ENCODE results near the gene SP4. TPM values are rescaled to one million over a fixed set of nuclear protein-coding genes. Genes with fewer than 3 reads are reported as not detected.
A peak's percentile ranks its signal among the peaks of the same experiment; 100 is the strongest.

SP4 gene
- total RNA-seq, 4 donors from 2014 or later, result 8.0 to 44.9 (median 14.0) TPM

GRCh38 chr7:21426286-21427181 lies 1.3 kb upstream of the SP4 start:
- Histone ChIP-seq H3K4me1 (peaks cover 29 to 40% (median 39%) of the 10 kb centered on the region in 4 donors), H3K36me3 (peaks cover 0 to 8% (median 0%) of the 10 kb centered on the region in 4 donors), H3K9me3 (no peaks in the 10 kb centered on the region), H3K27me3 (no peaks in the 10 kb centered on the region), H3K27ac (replicated peaks in 1 of 4) (peak overlapping the region; percentile 73 to 100 (median 99)), H3K4me3 (peak overlapping the region; percentile 81 to 88 (median 85))
- intact Hi-C loops (cut with DNase I), result no loop called here
- 5% methylated on average over 28 of the region's 35 CpGs for whole genome bisulfite sequencing
- DNase-seq (ENCODE audit: extremely low spot score), result no peak
- no peak for TF ChIP-seq POLR2AphosphoS5 (IDR thresholded peaks at IDR 0.05)
- TF ChIP-seq CTCF (IDR thresholded peaks at IDR 0.05), result no peak
- no peak for TF ChIP-seq POLR2A (IDR thresholded peaks at IDR 0.05; ENCODE audit: low read depth)
- no peak for TF ChIP-seq EP300 (IDR thresholded peaks at IDR 0.05)

GRCh38 chr7:21427182-21427870 lies 557 bp upstream of the SP4 start:
- H3K9me3 ChIP-seq, result no peaks in the 10 kb centered on the region
- peaks cover 0 to 8% (median 0%) of the 10 kb centered on the region in 4 donors for H3K36me3 ChIP-seq
- peak; percentile 99 for DNase-seq (ENCODE audit: extremely low spot score)
- WGBS, result under 1% methylated on average over 40 of the region's 57 CpGs
- peak overlapping the region; percentile 81 to 88 (median 85) for H3K4me3 ChIP-seq
- peaks cover 37 to 48% (median 46%) of the 10 kb centered on the region in 4 donors for H3K4me1 ChIP-seq
- H3K27me3 ChIP-seq, result no peaks in the 10 kb centered on the region
- TF ChIP-seq CTCF (IDR thresholded peaks at IDR 0.05) (peak in 1 of 3 experiments; percentile 28), POLR2AphosphoS5 (IDR thresholded peaks at IDR 0.05) (peak; percentile 60 to 93), EP300 (IDR thresholded peaks at IDR 0.05) (no peak), POLR2A (IDR thresholded peaks at IDR 0.05; ENCODE audit: low read depth) (peak; percentile 24)
- H3K27ac ChIP-seq (replicated peaks in 1 of 4), result peak overlapping the region; percentile 98 to 100 (median 99)
- intact Hi-C loops (cut with DNase I), result no loop called here

- H3K27ac ChIP-seq (replicated peaks in 1 of 4), result peak overlapping the region; percentile 98 to 100 (median 99)
- DNase-seq (ENCODE audit: extremely low spot score), result no peak
- no peaks in the 10 kb centered on the region for H3K9me3 ChIP-seq
- TF ChIP-seq CTCF (IDR thresholded peaks at IDR 0.05), result no peak
- no peak for TF ChIP-seq POLR2A (IDR thresholded peaks at IDR 0.05; ENCODE audit: low read depth)
- TF ChIP-seq EP300 (IDR thresholded peaks at IDR 0.05), result no peak
- H3K4me3 ChIP-seq, result peak overlapping the region; percentile 81 to 88 (median 85)
- peaks cover 0 to 8% (median 0%) of the 10 kb centered on the region in 4 donors for H3K36me3 ChIP-seq
- 2% methylated on average over 5 of the region's 5 CpGs for WGBS
- H3K4me1 ChIP-seq, result peaks cover 44 to 57% (median 54%) of the 10 kb centered on the region in 4 donors
- intact Hi-C loops (cut with DNase I), result no loop called here
- H3K27me3 ChIP-seq, result no peaks in the 10 kb centered on the region
Observed at GRCh38 chr7:21428659-21428941, 717 bp downstream of the SP4 start.

- WGBS, result 38% methylated on average over 3 of the region's 3 CpGs
- Histone ChIP-seq H3K4me1 (peaks cover 44 to 57% (median 54%) of the 10 kb centered on the region in 4 donors), H3K27ac (replicated peaks in 1 of 4) (peak overlapping the region; percentile 98 to 100 (median 99)), H3K27me3 (no peaks in the 10 kb centered on the region), H3K36me3 (peaks cover 0 to 8% (median 0%) of the 10 kb centered on the region in 4 donors), H3K9me3 (no peaks in the 10 kb centered on the region), H3K4me3 (peak overlapping the region; percentile 81 to 88 (median 85))
- intact Hi-C loops (cut with DNase I), result no loop called here
- TF ChIP-seq POLR2AphosphoS5 (IDR thresholded peaks at IDR 0.05) (no peak), POLR2A (IDR thresholded peaks at IDR 0.05; ENCODE audit: low read depth) (no peak)
- DNase-seq (ENCODE audit: extremely low spot score), result no peak
Observed at GRCh38 chr7:21429021-21429420, 1.1 kb downstream of the SP4 start.

Measured in esophagus muscularis mucosa (tissue), 4 donors.